Dendritic cell treated with granulocyte-macrophage colony-stimulating factor and Interleukin-4, amounts not matched to agents 40 ng/mL and 50 ng/mL, for 4 days (primary cell): ENCODE measurements around the gene RNU1-2.
"Not testable (repeated sequence)": the region's sequence is repeated elsewhere in the genome, so short reads cannot be mapped to it uniquely, and the experiment has no call there.

ENCODE experiments used
- H3K27ac Mint-ChIP-seq: one replicate; pipeline ENCODE4 v1.8.0; 2022; ENCODE audit warnings: mild to moderate bottlenecking, mixed read lengths
- H3K27me3 Mint-ChIP-seq: one replicate; pipeline ENCODE4 v1.8.0; 2022; ENCODE audit warnings: mild to moderate bottlenecking, mixed read lengths
- H3K36me3 Mint-ChIP-seq: one replicate; pipeline ENCODE4 v1.8.0; 2022; ENCODE audit warnings: low read depth, mixed read lengths
- H3K4me1 Mint-ChIP-seq: one replicate; pipeline ENCODE4 v1.8.0; 2022; ENCODE audit warnings: low read depth, mixed read lengths
- H3K4me3 Mint-ChIP-seq: one replicate; pipeline ENCODE4 v1.8.0; 2022; ENCODE audit warnings: mild to moderate bottlenecking, moderate library complexity, mixed read lengths
- H3K9me3 Mint-ChIP-seq: one replicate; pipeline ENCODE4 v1.8.0; 2022; ENCODE audit warnings: mixed read lengths
- intact Hi-C: fragments of 100-400 bp; cut with micrococcal nuclease; formaldehyde crosslinking; loops from one replicate; pipeline ENCODE4 v1.15.0; 2022

The RNU1-2 gene

GRCh38 chr1:16939386-16940180 is 43.8 kb downstream of the RNU1-2 start:
- H3K4me3 Mint-ChIP-seq, H3K27ac Mint-ChIP-seq, H3K4me1 Mint-ChIP-seq, intact Hi-C loops, H3K9me3 Mint-ChIP-seq, H3K27me3 Mint-ChIP-seq: not testable (repeated sequence)
- H3K36me3 Mint-ChIP-seq: peaks cover 54% of the 10 kb centered on the region

- H3K36me3 Mint-ChIP-seq: peaks cover 43% of the 10 kb centered on the region
- no peaks in the 10 kb centered on the region for H3K27me3 Mint-ChIP-seq
- no peak overlapping the region for H3K4me3 Mint-ChIP-seq
- H3K9me3 Mint-ChIP-seq: no peaks in the 10 kb centered on the region
- no peak overlapping the region for H3K27ac Mint-ChIP-seq
- no peaks in the 10 kb centered on the region for H3K4me1 Mint-ChIP-seq
- intact Hi-C loops: no loop called here
These were observed 48.3 kb downstream of the RNU1-2 start for GRCh38 chr1:16944038-16944437.

DNA sequence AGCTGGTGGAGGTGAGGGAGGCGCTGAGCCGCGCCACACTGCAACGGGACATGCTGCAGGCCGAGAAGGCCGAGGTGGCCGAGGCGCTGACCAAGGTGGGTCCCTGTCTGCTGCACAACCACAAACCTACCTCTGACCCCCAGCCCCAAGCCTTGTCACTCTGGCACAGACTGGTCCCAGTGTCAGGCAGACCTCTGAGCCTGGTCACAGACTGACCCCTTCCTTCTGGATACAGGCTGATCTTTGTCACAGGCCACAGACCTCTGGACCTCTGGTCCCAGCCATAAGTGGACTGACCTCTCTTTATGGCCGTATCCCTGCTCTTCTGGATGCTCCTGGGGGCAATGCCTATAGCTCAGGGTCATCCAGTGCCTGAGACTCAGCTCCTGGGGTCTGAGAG is 49.7 kb downstream of the RNU1-2 start:
- H3K27ac Mint-ChIP-seq, H3K4me3 Mint-ChIP-seq, intact Hi-C loops, H3K9me3 Mint-ChIP-seq, H3K27me3 Mint-ChIP-seq, H3K4me1 Mint-ChIP-seq: not testable (repeated sequence)
- peaks cover 34% of the 10 kb centered on the region for H3K36me3 Mint-ChIP-seq
